Head of caudate nucleus (tissue), 42 donors: ENCODE data around the gene SPIRE1.
"Not testable (repeated sequence)": the region's sequence is repeated elsewhere in the genome, so short reads cannot be mapped to it uniquely, and the experiment has no call there.

Experiments
- DNase-seq, 42 donors: peaks; one replicate each; pipeline versions ENCODE4 v3.0.0 to v3.0.0-alpha.2; 2020 to 2021; ENCODE audit warnings: mixed read lengths in 7 of 42
- intact Hi-C: fragments of 100-400 bp; cut with DNase I; formaldehyde crosslinking; loops from one replicate; pipeline ENCODE4 v1.15.0; 2022

The SPIRE1 gene

DNA sequence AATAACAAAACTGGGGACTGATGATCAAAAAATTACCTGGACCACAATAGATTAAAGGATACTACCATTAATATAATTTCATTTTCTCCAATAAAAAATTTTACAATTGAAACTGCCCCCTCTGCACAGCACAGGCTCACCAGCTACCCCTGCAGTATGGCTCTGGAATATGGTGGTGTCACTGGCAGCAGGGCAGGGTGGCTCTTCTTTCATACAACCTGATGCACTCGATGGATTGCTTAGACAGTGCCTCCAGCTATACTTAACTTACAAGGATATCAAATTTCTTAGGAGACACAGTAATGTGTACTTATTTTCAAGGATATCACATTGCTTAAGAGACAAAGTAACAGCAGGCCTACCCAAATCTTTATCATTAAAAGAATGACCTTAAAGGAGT lies 126.2 kb downstream of the SPIRE1 start:
- no peak for DNase-seq
- intact Hi-C loops, result no loop called here

GRCh38 chr18:12520442-12520992 lies 137.4 kb downstream of the SPIRE1 start:
- intact Hi-C loops, result no loop called here
- no peak for DNase-seq

- intact Hi-C loops, result no loop called here
- DNase-seq, result no peak
Measured at GRCh38 chr18:12518832-12519531, 138.9 kb downstream of the SPIRE1 start.

GRCh38 chr18:12518326-12518725 lies 139.6 kb downstream of the SPIRE1 start:
- no peak for DNase-seq
- intact Hi-C loops, result no loop called here

DNA sequence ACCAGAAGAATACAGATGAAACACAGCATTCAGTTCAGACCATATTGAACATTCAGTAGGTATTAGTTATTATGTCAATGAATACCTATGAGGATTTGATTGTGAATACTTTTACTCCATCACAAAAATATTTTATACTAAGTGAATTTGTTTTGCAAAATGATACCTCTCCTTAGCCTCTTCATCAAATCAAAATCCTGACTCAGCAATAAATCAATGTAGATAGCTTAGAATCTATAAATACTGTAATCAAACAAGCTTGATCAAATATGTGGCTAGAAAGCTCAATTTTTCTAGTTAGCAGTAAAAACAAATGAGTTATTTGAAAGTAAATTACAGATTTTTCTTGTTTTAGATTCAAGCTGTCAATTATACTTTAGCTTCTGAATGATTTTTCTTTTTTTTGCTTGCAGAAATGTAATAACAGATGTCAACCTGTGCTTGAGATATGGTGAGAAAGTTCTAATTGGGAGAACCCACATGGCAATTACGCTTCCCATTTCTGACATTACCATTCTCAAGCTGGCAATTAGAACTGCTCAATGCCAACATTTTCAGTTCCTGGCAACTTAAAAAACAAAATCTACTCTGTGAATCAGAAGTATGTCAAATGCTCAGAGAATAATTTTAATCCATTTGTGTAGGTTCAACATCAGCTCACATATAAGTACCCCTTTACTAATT lies 140.6 kb downstream of the SPIRE1 start:
- no peak for DNase-seq
- intact Hi-C loops, result no loop called here

DNA sequence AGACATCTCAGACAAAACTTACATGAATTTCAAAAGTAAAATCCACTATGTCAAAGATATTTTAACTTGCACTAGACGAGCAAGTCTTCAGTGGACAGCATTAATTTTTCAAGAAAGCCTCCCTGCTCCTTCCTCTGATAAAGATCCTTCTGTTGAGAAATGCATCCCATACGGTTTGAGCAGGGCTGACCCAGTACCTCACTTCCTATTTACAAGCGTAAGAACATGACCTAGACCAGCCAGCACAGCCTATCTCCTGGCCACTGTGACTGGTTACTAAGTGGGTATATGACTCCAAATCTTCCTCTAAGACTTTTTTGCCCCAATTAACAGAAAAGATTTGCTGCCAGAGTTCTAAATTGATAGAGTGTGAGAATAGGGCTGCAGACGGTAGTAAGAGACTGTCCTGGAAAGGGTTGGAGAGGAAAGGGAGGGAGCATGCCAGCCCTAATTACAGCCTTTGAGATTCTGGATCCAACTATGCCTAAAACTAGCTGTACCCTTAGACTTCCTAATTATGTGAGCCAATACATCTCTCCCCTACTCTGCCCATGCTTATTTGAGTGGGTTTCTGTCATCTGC lies 141.8 kb downstream of the SPIRE1 start:
- intact Hi-C loops, result no loop called here
- DNase-seq, result peak in 1 of 42 donors; percentile 5

- intact Hi-C loops, result no loop called here
- no peak for DNase-seq
Measured at GRCh38 chr18:12515550-12515949, 142.4 kb downstream of the SPIRE1 start.

DNA sequence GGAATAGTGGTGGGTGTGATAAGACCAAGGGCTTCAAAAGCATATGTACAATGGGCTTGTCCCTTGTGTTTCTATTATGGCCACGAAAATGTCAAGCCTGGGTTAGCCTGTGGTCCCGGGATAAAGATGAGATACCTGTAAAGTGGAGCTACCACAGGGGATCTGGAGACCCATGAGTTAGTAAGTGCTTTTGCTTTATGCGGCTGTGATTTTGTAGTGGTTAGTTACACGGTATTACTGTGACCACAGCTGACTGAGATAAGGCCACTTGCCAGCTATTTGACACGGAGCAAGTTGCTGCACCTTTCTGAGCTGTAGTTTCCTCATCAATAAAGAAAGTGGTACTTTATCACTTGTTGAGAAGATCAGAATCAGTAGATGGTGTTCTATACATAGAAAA lies 150.9 kb downstream of the SPIRE1 start:
- intact Hi-C loops, result no loop called here

DNA sequence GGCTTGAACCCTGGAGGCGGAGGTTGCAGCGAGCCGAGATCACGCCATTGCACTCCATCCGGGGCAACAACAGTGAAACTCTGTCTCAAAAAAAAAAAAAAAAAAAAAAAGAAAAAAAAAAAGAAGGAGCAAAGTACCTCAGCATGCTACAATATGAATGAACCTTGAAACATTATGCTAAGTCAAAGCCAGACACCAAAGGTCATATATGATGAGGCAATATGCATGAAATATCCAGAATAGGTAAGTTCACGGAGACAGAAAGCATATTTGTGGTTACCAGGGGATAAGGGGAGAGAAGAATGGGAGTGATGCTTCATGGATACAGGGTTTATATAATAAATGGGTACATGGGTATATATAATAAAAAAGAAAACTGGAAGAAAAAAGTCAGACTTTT lies 156.9 kb downstream of the SPIRE1 start:
- intact Hi-C loops, result no loop called here
- DNase-seq, result no peak

More for the DNA sequence above, 150.9 kb downstream of the SPIRE1 start:
- DNase-seq, result no peak

GRCh38 chr18:12497839-12498238 lies 160.1 kb downstream of the SPIRE1 start:
- intact Hi-C loops, result no loop called here

GRCh38 chr18:12497296-12497695 lies 160.6 kb downstream of the SPIRE1 start:
- intact Hi-C loops, result no loop called here
- peak in 1 of 42 donors; percentile 30 for DNase-seq

More at GRCh38 chr18:12497839-12498238, 160.1 kb downstream of the SPIRE1 start:
- DNase-seq, result no peak

DNA sequence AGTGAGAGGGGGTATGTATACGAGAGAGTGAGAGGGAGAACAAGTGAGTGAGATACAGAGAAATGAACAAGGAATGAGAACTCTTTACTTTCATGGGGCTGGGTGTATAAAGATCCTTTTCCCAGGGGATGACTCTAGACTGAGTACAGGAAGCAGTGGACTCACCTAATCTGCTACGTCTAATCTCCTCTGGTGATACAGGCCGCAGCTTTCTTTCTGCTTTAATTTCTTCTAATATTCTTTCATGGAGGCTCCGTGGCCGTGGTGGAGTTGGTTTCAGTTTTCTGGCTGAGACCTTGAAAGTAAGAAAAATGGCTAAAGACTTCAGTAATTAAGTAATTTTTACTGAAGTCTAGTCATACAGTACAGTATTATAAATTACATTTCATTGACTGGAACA lies 165.0 kb downstream of the SPIRE1 start:
- intact Hi-C loops, result no loop called here

DNA sequence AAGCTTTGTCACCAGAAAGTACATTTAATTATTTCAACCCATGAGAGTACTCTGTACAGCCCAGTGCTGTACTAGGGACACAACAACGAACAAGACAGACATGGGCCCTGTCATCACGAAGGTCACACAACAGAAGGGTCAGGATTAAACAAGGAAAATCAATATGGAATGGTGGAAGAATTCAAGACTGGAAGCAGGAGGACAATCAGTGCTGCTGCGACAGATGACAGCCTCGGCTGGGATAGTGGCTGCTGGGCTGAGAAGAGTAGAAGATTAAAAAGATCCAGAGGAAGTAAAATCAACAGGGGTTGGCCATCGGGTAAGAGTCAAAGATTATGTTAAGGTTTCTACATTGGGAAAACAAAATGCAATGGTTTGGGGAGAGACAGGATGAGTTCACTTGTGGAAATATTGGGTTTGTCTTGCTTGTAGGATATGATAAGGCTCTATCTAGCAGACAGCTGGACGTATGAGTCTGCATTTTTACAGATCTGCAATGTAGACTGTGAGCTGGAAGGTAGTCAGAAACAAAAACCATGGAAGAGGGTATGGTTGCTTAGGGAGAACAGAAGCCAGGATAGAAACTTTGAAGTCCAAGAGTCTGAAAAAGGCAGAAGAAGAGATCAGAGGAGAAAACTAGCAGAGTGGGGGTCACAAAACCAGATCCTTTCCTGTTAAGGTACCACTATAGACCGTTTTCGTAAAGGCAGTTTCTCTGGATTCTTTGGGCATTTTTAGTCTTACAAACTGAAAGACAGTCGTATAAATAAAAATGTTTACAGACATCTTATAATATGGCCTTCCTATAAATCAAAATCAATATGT lies 166.1 kb downstream of the SPIRE1 start:
- intact Hi-C loops, result no loop called here
- no peak for DNase-seq

More for the DNA sequence above, 165.0 kb downstream of the SPIRE1 start:
- no peak for DNase-seq

DNA sequence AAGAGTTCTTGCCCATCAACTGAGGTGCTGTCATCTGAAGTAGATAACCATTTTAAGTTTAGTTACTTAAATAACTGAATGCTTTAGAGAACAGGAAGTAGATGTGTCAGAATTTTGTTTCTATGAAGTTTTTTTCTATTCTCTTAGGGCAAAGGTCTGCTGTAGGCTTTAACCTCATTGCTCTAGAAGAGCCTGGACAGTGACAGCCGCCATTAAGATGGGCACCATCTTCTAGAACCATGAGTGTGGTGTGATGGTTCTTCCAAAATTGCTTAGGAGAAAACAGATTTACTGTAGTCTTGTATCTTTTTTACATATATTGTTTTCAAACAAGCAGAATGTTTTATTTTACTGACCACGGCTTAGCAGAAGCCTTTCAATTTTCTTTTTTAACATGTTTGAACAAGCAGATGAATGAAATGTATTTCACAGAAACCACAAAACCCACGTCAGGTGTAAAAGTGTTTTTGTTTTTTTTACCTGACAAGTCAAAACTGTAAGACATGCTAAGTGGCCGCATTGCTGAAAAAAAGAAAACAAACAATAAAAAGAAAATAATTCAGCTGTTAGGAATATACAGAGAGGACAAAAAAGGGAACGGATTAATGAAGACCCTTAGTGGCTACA lies 172.3 kb downstream of the SPIRE1 start:
- no peak for DNase-seq
- intact Hi-C loops, result no loop called here

- intact Hi-C loops, DNase-seq: not testable (repeated sequence)
Measured at GRCh38 chr18:12481915-12482314, 176.0 kb downstream of the SPIRE1 start.

DNA sequence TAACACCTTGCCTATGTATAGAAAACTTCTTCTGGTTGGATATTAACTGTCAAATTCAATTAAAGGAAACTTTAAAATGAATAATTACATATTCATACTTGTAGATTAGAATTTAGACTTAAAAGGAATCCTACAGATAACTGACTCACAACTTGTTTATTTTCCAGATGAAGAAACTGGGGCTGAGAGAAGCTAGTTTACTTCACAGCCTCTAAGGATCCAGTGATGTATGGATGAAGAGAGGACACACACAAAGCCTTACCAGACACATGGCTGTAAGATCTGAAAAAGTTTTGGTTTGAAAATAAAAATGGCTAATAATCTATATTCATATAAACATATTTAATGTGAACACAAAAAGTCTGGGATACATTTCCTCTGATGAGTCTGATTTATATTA lies 177.9 kb downstream of the SPIRE1 start:
- DNase-seq, result no peak

GRCh38 chr18:12479536-12479935 lies 178.4 kb downstream of the SPIRE1 start:
- DNase-seq, result no peak
- intact Hi-C loops, result no loop called here

More for the DNA sequence above, 177.9 kb downstream of the SPIRE1 start:
- intact Hi-C loops, result no loop called here

DNA sequence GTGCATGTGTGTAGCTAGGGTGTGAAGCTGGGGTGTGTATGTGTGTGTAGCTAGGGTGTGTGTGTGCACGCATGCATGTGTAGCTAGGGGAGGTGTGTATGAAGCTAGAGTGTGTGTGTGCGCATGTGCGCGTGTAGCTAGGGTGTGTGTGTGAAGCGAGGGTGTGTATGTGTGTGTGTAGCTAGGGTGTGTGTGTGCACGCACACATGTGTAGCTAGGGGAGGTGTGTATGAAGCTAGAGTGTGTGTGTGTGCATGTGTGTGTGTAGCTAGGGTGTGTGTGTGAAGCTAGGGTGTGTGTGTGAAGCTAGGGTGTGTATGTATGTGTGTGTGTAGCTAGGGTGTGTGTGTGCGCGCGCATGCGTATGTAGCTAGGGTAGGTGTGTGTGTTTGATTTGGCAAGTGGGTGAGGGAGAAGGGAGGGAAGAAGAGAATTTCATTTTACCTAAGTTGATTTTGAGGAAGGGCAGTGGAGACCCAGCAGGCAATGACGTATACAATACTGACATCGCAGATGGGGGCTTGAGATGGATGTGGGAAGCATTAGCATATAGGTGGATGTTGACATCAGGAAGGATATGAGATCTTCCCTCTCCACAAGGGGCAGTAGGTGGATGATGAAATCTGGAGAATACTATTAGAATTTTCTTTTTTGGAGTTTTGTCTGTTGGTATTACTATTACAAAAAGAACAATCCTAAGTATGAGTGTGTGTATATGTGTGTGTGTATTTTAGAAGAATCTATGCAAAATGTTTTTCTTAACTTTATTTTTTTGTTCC lies 179.4 kb downstream of the SPIRE1 start:
- no peak for DNase-seq
- intact Hi-C loops, result no loop called here
